ENCODE measurements around the gene FXN.
"Not testable (repeated sequence)": the region's sequence is repeated elsewhere in the genome, so short reads cannot be mapped to it uniquely, and the experiment has no call there.

FXN gene

GRCh38 chr9:69035438-69036308 is at the start of gene FXN:
FXN (plus strand) TSS chr9:69035752; CDS start chr9:69035783, 31 bp downstream.
- peak; percentile 21 for DNase-seq

GRCh38 chr9:68986949-68987348 is 48.6 kb upstream of the FXN start:
- not testable (repeated sequence) for DNase-seq

- no peak for DNase-seq
Observed at GRCh38 chr9:68991457-68991856, 44.1 kb upstream of the FXN start.

GRCh38 chr9:68995776-68996175 is 39.8 kb upstream of the FXN start:
- no peak for DNase-seq

GRCh38 chr9:68996462-68996861 is 39.1 kb upstream of the FXN start:
- no peak for DNase-seq

GRCh38 chr9:68997666-68998065 is 37.9 kb upstream of the FXN start:
- no peak for DNase-seq

- DNase-seq, result no peak
Observed at GRCh38 chr9:68998385-68998784, 37.2 kb upstream of the FXN start.

GRCh38 chr9:68998812-68999211 is 36.7 kb upstream of the FXN start:
- no peak for DNase-seq

GRCh38 chr9:68999393-69000105 is 36.0 kb upstream of the FXN start:
- DNase-seq, result no peak

GRCh38 chr9:69001921-69002320 is 33.6 kb upstream of the FXN start:
- no peak for DNase-seq

- no peak for DNase-seq
Observed at GRCh38 chr9:69003051-69003450, 32.5 kb upstream of the FXN start.

- no peak for DNase-seq
Observed at GRCh38 chr9:69004836-69005235, 30.7 kb upstream of the FXN start.

- no peak for DNase-seq
Observed at GRCh38 chr9:69009708-69010107, 25.8 kb upstream of the FXN start.

GRCh38 chr9:69012696-69013381 is 22.7 kb upstream of the FXN start:
- DNase-seq, result no peak

GRCh38 chr9:69013382-69013727 is 22.2 kb upstream of the FXN start:
- DNase-seq, result no peak

GRCh38 chr9:69014013-69014412 is 21.5 kb upstream of the FXN start, which contains the start of gene PRKACG:
PRKACG (minus strand) TSS chr9:69014113; CDS start chr9:69014092, 21 bp downstream.
- DNase-seq, result no peak

GRCh38 chr9:69016191-69017096 is 19.1 kb upstream of the FXN start:
- DNase-seq, result no peak

GRCh38 chr9:69018737-69019136 is 16.8 kb upstream of the FXN start:
- DNase-seq, result no peak

GRCh38 chr9:69019808-69020207 is 15.7 kb upstream of the FXN start:
- no peak for DNase-seq

GRCh38 chr9:69020301-69021145 is 15.0 kb upstream of the FXN start:
- DNase-seq, result no peak

GRCh38 chr9:69023650-69024049 is 11.9 kb upstream of the FXN start:
- no peak for DNase-seq

All from cortex of kidney (tissue), 1 donor.